GM19035 (cell line): Measurements from ENCODE around the gene SART1.

Source experiments
- ATAC-seq: cut with Tn5 transposase; IDR thresholded peaks from one replicate; pipeline ENCODE4 v1.9.1; 2021; ENCODE audit not compliant: unreplicated experiment

SART1 gene

GRCh38 chr11:65961267-65962140 lies at the start of gene SART1:
Gene SART1, plus strand, starts transcription at chr11:65961734. Its CDS starts 47 bp downstream, at chr11:65961781.
- peak; percentile 90 for ATAC-seq

GRCh38 chr11:65912845-65913244 lies 48.7 kb upstream of the SART1 start:
- ATAC-seq = no peak

- no peak for ATAC-seq
Measured at GRCh38 chr11:65915101-65915820, 46.3 kb upstream of the SART1 start.

- ATAC-seq = no peak
Measured at GRCh38 chr11:65915821-65916251, 45.7 kb upstream of the SART1 start.

GRCh38 chr11:65916391-65916790 lies 45.1 kb upstream of the SART1 start:
- ATAC-seq = no peak

GRCh38 chr11:65917077-65917433 lies 44.5 kb upstream of the SART1 start:
- ATAC-seq = no peak

- no peak for ATAC-seq
Measured at GRCh38 chr11:65917434-65918210, 43.9 kb upstream of the SART1 start.

GRCh38 chr11:65918211-65919140 lies 43.1 kb upstream of the SART1 start, which contains the start of gene C11orf68:
Gene C11orf68, minus strand, starts transcription at chr11:65919062. Its CDS starts 31 bp downstream, at chr11:65919031.
- peak; percentile 63 for ATAC-seq

GRCh38 chr11:65919141-65919572 lies 42.4 kb upstream of the SART1 start, which contains the start of gene DRAP1:
Gene DRAP1, plus strand, starts transcription at chr11:65919426. Its CDS starts 76 bp downstream, at chr11:65919502.
- ATAC-seq = peak; percentile 79

GRCh38 chr11:65919573-65920371 lies 41.8 kb upstream of the SART1 start:
- ATAC-seq = peak; percentile 40

GRCh38 chr11:65920372-65920802 lies 41.1 kb upstream of the SART1 start:
- ATAC-seq = no peak

GRCh38 chr11:65921033-65921555 lies 40.4 kb upstream of the SART1 start:
- ATAC-seq = no peak

GRCh38 chr11:65921876-65922275 lies 39.7 kb upstream of the SART1 start:
- no peak for ATAC-seq

GRCh38 chr11:65922565-65922964 lies 39.0 kb upstream of the SART1 start:
- ATAC-seq = no peak

- ATAC-seq = no peak
Measured at GRCh38 chr11:65925397-65925796, 36.1 kb upstream of the SART1 start.

- ATAC-seq = no peak
Measured at GRCh38 chr11:65927904-65928397, 33.6 kb upstream of the SART1 start.

GRCh38 chr11:65928667-65929066 lies 32.9 kb upstream of the SART1 start:
- ATAC-seq = no peak

- ATAC-seq = no peak
Measured at GRCh38 chr11:65931773-65932557, 29.6 kb upstream of the SART1 start.
